H9 (cell line): Measurements from ENCODE around the gene PRTG. TPM values are rescaled to one million over a fixed set of nuclear protein-coding genes. Genes with fewer than 3 reads are reported as not detected.

ENCODE experiments used
- DNase-seq: peaks from one replicate; pipeline ENCODE4 v3.0.0-alpha.2; 2017
- H2AFZ ChIP-seq: one replicate; pipeline ENCODE4 v1.6.1; 2013; ENCODE audit warnings: mild to moderate bottlenecking, low read length, control low read depth, moderate library complexity
- H2AK5ac ChIP-seq: 2 replicates; pipeline ENCODE4 v1.6.1; 2013; ENCODE audit warnings: low read length, control low read depth, mixed read lengths; ENCODE audit not compliant: insufficient read length
- H2BK120ac ChIP-seq: one replicate; pipeline ENCODE4 v1.6.1; 2013; ENCODE audit warnings: low read depth, mild to moderate bottlenecking, low read length, control low read depth, inconsistent platforms; ENCODE audit not compliant: poor library complexity, severe bottlenecking
- H2BK12ac ChIP-seq: 2 replicates; pipeline ENCODE4 v1.6.1; 2013; ENCODE audit warnings: low read length, control low read depth, mixed read lengths, low read depth; ENCODE audit not compliant: insufficient read length
- H2BK15ac ChIP-seq: 2 replicates; pipeline ENCODE4 v1.6.1; 2013; ENCODE audit warnings: low read depth, low read length, control low read depth
- H2BK20ac ChIP-seq: one replicate; pipeline ENCODE4 v1.6.1; 2013; ENCODE audit warnings: low read depth, mild to moderate bottlenecking, low read length, control low read depth, inconsistent platforms; ENCODE audit not compliant: poor library complexity, severe bottlenecking
- H2BK5ac ChIP-seq: 2 replicates; pipeline ENCODE4 v1.6.1; 2013; ENCODE audit warnings: low read length, control low read depth, mixed read lengths; ENCODE audit not compliant: insufficient read length
- H3K14ac ChIP-seq: 2 replicates; pipeline ENCODE4 v1.6.1; 2013; ENCODE audit warnings: low read length, control low read depth; ENCODE audit not compliant: insufficient read depth
- H3K18ac ChIP-seq: 2 replicates; pipeline ENCODE4 v1.6.1; 2013; ENCODE audit warnings: low read depth, mild to moderate bottlenecking, mixed read lengths, low read length, control low read depth; ENCODE audit not compliant: insufficient read length
- H3K23ac ChIP-seq: 2 replicates; pipeline ENCODE4 v1.6.1; 2013; ENCODE audit warnings: low read length, control low read depth, mixed read lengths, low read depth; ENCODE audit not compliant: insufficient read length
- H3K23me2 ChIP-seq: 2 replicates; pipeline ENCODE4 v1.6.1; 2013; ENCODE audit warnings: low read depth, mild to moderate bottlenecking, mixed read lengths, low read length, control low read depth; ENCODE audit not compliant: insufficient read length, poor library complexity, severe bottlenecking
- H3K27ac ChIP-seq: 2 replicates; pipeline ENCODE4 v1.5.1; 2013; ENCODE audit warnings: low read length, control low read depth, mixed read lengths, low read depth; ENCODE audit not compliant: insufficient read length
- H3K27me3 ChIP-seq: 2 replicates; pipeline ENCODE4 v1.6.1; 2013; ENCODE audit warnings: low read length, control low read depth, inconsistent platforms; ENCODE audit not compliant: insufficient read depth
- H3K4ac ChIP-seq: 2 replicates; pipeline ENCODE4 v1.6.1; 2013; ENCODE audit warnings: low read depth, mild to moderate bottlenecking, control low read depth, inconsistent platforms, low read length, moderate library complexity
- H3K4me1 ChIP-seq: 2 replicates; pipeline ENCODE4 v1.6.1; 2013; ENCODE audit warnings: low read length, control low read depth, inconsistent platforms; ENCODE audit not compliant: insufficient read depth
- H3K4me2 ChIP-seq: 2 replicates; pipeline ENCODE4 v1.6.1; 2013; ENCODE audit warnings: low read length, control low read depth, mixed read lengths; ENCODE audit not compliant: insufficient read length, insufficient read depth
- H3K56ac ChIP-seq: 2 replicates; pipeline ENCODE4 v1.6.1; 2013; ENCODE audit warnings: low read depth, mild to moderate bottlenecking, mixed read lengths, low read length, control low read depth; ENCODE audit not compliant: insufficient read length
- H3K79me1 ChIP-seq: 2 replicates; pipeline ENCODE4 v1.6.1; 2013; ENCODE audit warnings: low read depth, mild to moderate bottlenecking, moderate library complexity, low read length, control low read depth, inconsistent platforms; ENCODE audit not compliant: insufficient read depth, poor library complexity, severe bottlenecking
- H3K79me2 ChIP-seq: 2 replicates; pipeline ENCODE4 v1.6.1; 2013; ENCODE audit warnings: low read length, control low read depth, inconsistent platforms; ENCODE audit not compliant: insufficient read depth
- H3K9ac ChIP-seq: 2 replicates; pipeline ENCODE4 v1.6.1; 2013; ENCODE audit warnings: low read length, control low read depth, mixed read lengths; ENCODE audit not compliant: insufficient read length; ENCODE audit errors: extremely low read depth
- H3K9me3 ChIP-seq: one replicate; pipeline ENCODE4 v1.6.1; 2013; ENCODE audit warnings: low read depth, low read length, inconsistent platforms; ENCODE audit not compliant: control insufficient read depth
- H3T11ph ChIP-seq: one replicate; pipeline ENCODE4 v1.6.1; 2013; ENCODE audit warnings: mild to moderate bottlenecking, low read length, control low read depth, inconsistent platforms
- H4K20me1 ChIP-seq: one replicate; pipeline ENCODE4 v1.6.1; 2013; ENCODE audit not compliant: control insufficient read depth, insufficient read length, insufficient read depth
- H4K5ac ChIP-seq: 2 replicates; pipeline ENCODE4 v1.6.1; 2013; ENCODE audit warnings: low read depth, mild to moderate bottlenecking, mixed read lengths, low read length, control low read depth; ENCODE audit not compliant: insufficient read length
- H4K8ac ChIP-seq: replicated peaks from 2 replicates; pipeline ENCODE4 v1.6.1; 2013; ENCODE audit warnings: low read length, control low read depth, mixed read lengths, low read depth; ENCODE audit not compliant: insufficient read length
- H4K91ac ChIP-seq: 2 replicates; pipeline ENCODE4 v1.6.1; 2013; ENCODE audit warnings: low read depth, mild to moderate bottlenecking, moderate library complexity, mixed read lengths, low read length, control low read depth; ENCODE audit not compliant: insufficient read length
- H3K27ac Mint-ChIP-seq, 3 experiments: 2 replicates in 2 of 3; 3 replicates in 1 of 3; pipeline ENCODE4 v1.8.0; 2020 to 2021; ENCODE audit warnings: mixed read lengths in 3 of 3, mild to moderate bottlenecking in 1 of 3, moderate library complexity in 1 of 3
- H3K27me3 Mint-ChIP-seq: 2 replicates; pipeline ENCODE4 v1.8.0; 2021; ENCODE audit warnings: low read depth, mild to moderate bottlenecking, moderate library complexity, mixed read lengths
- H3K36me3 Mint-ChIP-seq, 3 experiments: 2 replicates in 2 of 3; 3 replicates in 1 of 3; pipeline ENCODE4 v1.8.0; 2020 to 2021; ENCODE audit warnings: low read depth in 3 of 3, mixed read lengths in 3 of 3; ENCODE audit not compliant: insufficient read depth in 1 of 3
- H3K4me1 Mint-ChIP-seq, 2 experiments: 2 replicates each; pipeline ENCODE4 v1.8.0; 2020; ENCODE audit warnings: mixed read lengths in 2 of 2
- H3K4me3 Mint-ChIP-seq, 2 experiments: 2 replicates in 1 of 2; 3 replicates in 1 of 2; pipeline ENCODE4 v1.8.0; 2020 to 2021; ENCODE audit warnings: mild to moderate bottlenecking in 2 of 2, mixed read lengths in 2 of 2, moderate library complexity in 1 of 2
- H3K9me3 Mint-ChIP-seq, 2 experiments: 2 replicates in 1 of 2; 3 replicates in 1 of 2; pipeline ENCODE4 v1.8.0; 2020; ENCODE audit warnings: mild to moderate bottlenecking in 2 of 2, mixed read lengths in 2 of 2, moderate library complexity in 1 of 2
- CTCF ChIP-seq: fragments of 200-600 bp; sonication (generic); conservative IDR thresholded peaks from 3 replicates; pipeline ENCODE4 v1.8.0; 2021; ENCODE audit warnings: antibody characterized with exemption, mild to moderate bottlenecking
- WGBS: extraction: QIAGEN DNeasy Blood & Tissue Kit; methylation state at CpG from one replicate; pipeline ENCODE4 v1.1.7; 2013; ENCODE audit warnings: missing lambda C conversion rate, low lambda C conversion rate, mixed read lengths; ENCODE audit not compliant: insufficient read length; ENCODE audit errors: extremely low coverage; 5-methylcytosine and 5-hydroxymethylcytosine counted together
- total RNA-seq: library from RNA; stranded (reverse); gene quantifications from 2 replicates; pipeline ENCODE4 v1.2.1, GENCODE V29; 2021

The PRTG gene
- total RNA-seq, 1 experiment from 2014 or later = 5.7 TPM

- Histone ChIP-seq H4K5ac (no peak overlapping the region), H4K20me1 (no peaks in the 10 kb centered on the region), H3T11ph (no peak overlapping the region), H3K18ac (no peak overlapping the region), H3K9ac (no peak overlapping the region), H2BK15ac (no peak overlapping the region), H3K79me1 (no peaks in the 10 kb centered on the region), H2BK20ac (no peak overlapping the region), H3K79me2 (no peaks in the 10 kb centered on the region), H2BK12ac (no peak overlapping the region), H3K56ac (no peak overlapping the region), H3K9me3 (no peaks in the 10 kb centered on the region), H3K23me2 (no peaks in the 10 kb centered on the region), H3K4me1 (no peaks in the 10 kb centered on the region), H2BK120ac (no peak overlapping the region), H2AFZ (no peak overlapping the region), H3K4me2 (no peak overlapping the region), H2BK5ac (no peak overlapping the region), H4K8ac (no peak overlapping the region), H2AK5ac (no peak overlapping the region), H3K27me3 (no peaks in the 10 kb centered on the region), H4K91ac (no peak overlapping the region), H3K23ac (no peak overlapping the region), H3K4ac (no peak overlapping the region), H3K14ac (no peak overlapping the region), H3K27ac (no peak overlapping the region)
- no peaks in the 10 kb centered on the region for H3K27me3 Mint-ChIP-seq
- no peak for DNase-seq
- no peak overlapping the region for H3K27ac Mint-ChIP-seq
- H3K9me3 Mint-ChIP-seq = no peaks in the 10 kb centered on the region
- no peak overlapping the region for H3K4me3 Mint-ChIP-seq
- H3K4me1 Mint-ChIP-seq = peaks cover 3 to 6% of the 10 kb centered on the region in 2 experiments
- no peak for TF ChIP-seq CTCF
- WGBS = no CpG with 5 or more reads among the region's 5 CpGs
- no peaks in the 10 kb centered on the region for H3K36me3 Mint-ChIP-seq
These were observed 61.3 kb downstream of the PRTG start for GRCh38 chr15:55681631-55682030.
